ENCODE data around the gene FRS2. TPM values are rescaled to one million over a fixed set of nuclear protein-coding genes. Genes with fewer than 3 reads are reported as not detected.

FRS2 gene
- total RNA-seq, 2 donors from 2014 or later = 4.9 to 14.3 TPM

GRCh38 chr12:69550569-69551350 is 80.6 kb downstream of the FRS2 start:
- no peak for TF ChIP-seq POLR2A (IDR thresholded peaks at IDR 0.05)
- no peak for TF ChIP-seq CTCF (IDR thresholded peaks at IDR 0.05)
- Histone ChIP-seq H3K36me3 (replicated peaks in 1 of 2; ENCODE audit: insufficient read depth in 1 of 2, low read depth in 2 of 2) (no peaks in the 10 kb centered on the region), H3K4me1 (peaks cover 9% of the 10 kb centered on the region), H3K9me3 (no peaks in the 10 kb centered on the region), H3K27ac (no peak overlapping the region), H3K4me3 (no peak overlapping the region), H3K27me3 (no peaks in the 10 kb centered on the region)
- WGBS, 2 donors = 90 to 95% methylated on average over 8 of the region's 8 CpGs
- intact Hi-C loops (cut with DNase I) = no loop called here
- ATAC-seq (no peak), DNase-seq (no peak)

- TF ChIP-seq CTCF (IDR thresholded peaks at IDR 0.05) = no peak
- no peak for TF ChIP-seq POLR2A (IDR thresholded peaks at IDR 0.05)
- intact Hi-C loops (cut with DNase I) = no loop called here
- Histone ChIP-seq H3K4me3 (no peak overlapping the region), H3K9me3 (no peaks in the 10 kb centered on the region), H3K27ac (peak overlapping the region in 1 of 4 donors; percentile 19), H3K27me3 (no peaks in the 10 kb centered on the region), H3K4me1 (peaks cover 9% of the 10 kb centered on the region), H3K36me3 (replicated peaks in 1 of 2; ENCODE audit: insufficient read depth in 1 of 2, low read depth in 2 of 2) (no peaks in the 10 kb centered on the region)
- DNase-seq = peak in 3 of 4 donors; percentile 20 to 34 (median 29)
- peak; percentile 53 for ATAC-seq
- WGBS, 2 donors = 50 to 51% methylated on average over 2 of the region's 2 CpGs
These were observed 83.5 kb downstream of the FRS2 start for GRCh38 chr12:69553628-69554248.

- Histone ChIP-seq H3K4me1 (peaks cover 9% of the 10 kb centered on the region), H3K9me3 (no peaks in the 10 kb centered on the region), H3K4me3 (no peak overlapping the region), H3K27me3 (no peaks in the 10 kb centered on the region), H3K27ac (no peak overlapping the region), H3K36me3 (replicated peaks in 1 of 2; ENCODE audit: insufficient read depth in 1 of 2, low read depth in 2 of 2) (no peaks in the 10 kb centered on the region)
- DNase-seq (no peak), ATAC-seq (no peak)
- TF ChIP-seq CTCF (IDR thresholded peaks at IDR 0.05) = no peak
- no peak for TF ChIP-seq POLR2A (IDR thresholded peaks at IDR 0.05)
- intact Hi-C loops (cut with DNase I) = no loop called here
- 84 to 93% methylated on average over 6 of the region's 6 CpGs for WGBS, 2 donors
These were observed 85.3 kb downstream of the FRS2 start for GRCh38 chr12:69555461-69555860.

- 84 to 86% methylated on average over 9 of the region's 9 CpGs for WGBS, 2 donors
- TF ChIP-seq POLR2A (IDR thresholded peaks at IDR 0.05) = no peak
- no peak for TF ChIP-seq CTCF (IDR thresholded peaks at IDR 0.05)
- intact Hi-C loops (cut with DNase I) = no loop called here
- Histone ChIP-seq H3K4me3 (no peak overlapping the region), H3K27me3 (no peaks in the 10 kb centered on the region), H3K36me3 (replicated peaks in 1 of 2; ENCODE audit: insufficient read depth in 1 of 2, low read depth in 2 of 2) (no peaks in the 10 kb centered on the region), H3K9me3 (no peaks in the 10 kb centered on the region), H3K27ac (no peak overlapping the region), H3K4me1 (peaks cover 9% of the 10 kb centered on the region)
- ATAC-seq (no peak), DNase-seq (no peak)
These were observed 86.2 kb downstream of the FRS2 start for GRCh38 chr12:69556383-69556782.
